Cerebellar nuclear complex (tissue), 1 donor: ENCODE data around the gene RBP5.

Experiments
- DNase-seq, 2 experiments: peaks; one replicate each; lab custom pipeline; 2025; lab: John Stamatoyannopoulos, UW

Gene RBP5, protein sequence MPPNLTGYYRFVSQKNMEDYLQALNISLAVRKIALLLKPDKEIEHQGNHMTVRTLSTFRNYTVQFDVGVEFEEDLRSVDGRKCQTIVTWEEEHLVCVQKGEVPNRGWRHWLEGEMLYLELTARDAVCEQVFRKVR

DNA sequence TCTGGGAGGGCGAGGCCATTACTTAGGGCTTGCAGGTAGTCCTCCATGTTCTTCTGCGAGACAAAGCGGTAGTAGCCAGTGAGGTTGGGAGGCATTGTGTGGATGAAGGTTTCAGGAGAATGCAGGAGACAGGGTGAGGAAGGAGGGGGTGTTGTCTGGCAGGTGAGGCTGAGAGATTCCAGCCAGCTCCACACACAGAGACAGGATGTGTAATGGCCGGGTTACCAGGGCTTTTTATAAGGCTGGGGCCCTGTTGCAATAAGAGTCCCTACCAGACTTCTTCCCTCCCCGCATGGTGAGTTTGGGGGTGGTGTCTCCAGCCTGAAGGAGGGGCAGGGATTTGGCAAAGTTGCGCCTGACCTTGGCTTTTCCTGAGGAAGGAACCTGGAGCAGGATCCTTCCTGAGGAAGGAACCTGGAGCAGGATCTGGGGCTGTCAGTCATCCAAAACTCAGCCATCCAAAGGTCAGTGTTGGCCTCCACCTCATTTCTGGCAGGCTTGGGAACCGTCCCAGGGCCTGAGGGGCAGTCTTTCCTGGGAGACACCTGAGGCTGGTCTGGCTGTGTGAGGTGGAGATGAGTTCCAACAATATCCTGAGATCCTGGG, at the start of gene RBP5:
TSS of gene RBP5 (minus strand) at position 209 of the 606 bp plus-strand sequence. CDS start at position 95, 114 bp downstream.
- DNase-seq = no peak

DNA sequence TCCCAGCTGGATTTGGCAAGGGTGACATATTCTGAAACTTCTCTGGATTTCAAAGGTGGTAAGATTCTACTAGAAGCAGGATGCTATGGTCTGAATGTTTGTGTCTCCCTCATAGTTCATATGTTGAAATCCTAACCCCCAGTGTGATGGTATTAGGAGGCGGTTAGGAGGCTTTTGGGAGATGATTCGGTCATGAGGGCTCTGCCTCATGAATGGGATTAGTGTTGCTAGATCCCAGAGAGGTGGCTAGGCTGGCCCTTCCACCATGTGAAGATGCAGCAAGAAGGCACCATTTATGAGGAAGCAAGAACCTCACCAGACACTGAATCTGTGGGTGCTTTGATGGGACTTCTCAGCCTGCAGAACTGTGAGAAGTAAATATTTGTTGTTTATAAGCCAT, 49.8 kb upstream of the RBP5 start:
- no peak for DNase-seq

DNA sequence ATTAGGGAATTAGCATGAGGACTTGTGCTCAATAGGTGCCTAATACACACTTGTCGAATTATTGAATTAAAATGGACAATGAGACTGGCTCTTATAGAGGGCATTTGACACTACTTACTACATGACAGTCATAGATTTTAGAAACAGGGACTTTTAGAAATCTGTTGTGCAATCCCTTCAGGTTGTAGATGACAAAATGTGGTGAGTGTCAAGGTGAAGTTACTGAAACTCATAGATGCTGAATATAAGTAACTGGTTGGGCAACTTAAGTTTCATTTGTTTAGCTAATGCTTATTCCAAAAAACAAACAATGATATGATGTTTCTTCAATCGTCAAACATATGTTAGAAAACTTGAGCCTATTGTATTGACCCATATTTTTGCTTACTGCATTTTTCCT, 47.9 kb upstream of the RBP5 start:
- no peak for DNase-seq

DNA sequence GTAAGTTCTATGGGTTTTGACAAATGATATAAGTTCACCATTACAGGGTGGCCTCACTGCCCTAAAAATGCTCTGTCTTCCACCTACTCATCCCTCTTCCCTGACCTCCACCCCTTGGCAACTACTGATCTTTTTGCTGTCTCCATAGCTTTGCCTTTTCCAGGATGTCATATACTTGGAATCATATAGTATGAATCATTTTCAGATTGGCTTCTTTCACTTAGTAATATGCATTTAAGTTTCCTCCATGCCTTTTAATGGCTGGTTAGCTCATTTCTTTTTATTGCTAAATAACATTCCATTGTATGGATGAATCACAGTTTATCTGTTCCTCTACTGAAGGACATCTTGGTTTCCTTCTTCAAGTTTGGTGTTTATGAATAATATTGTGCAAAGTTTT, 46.8 kb upstream of the RBP5 start:
- no peak for DNase-seq

DNA sequence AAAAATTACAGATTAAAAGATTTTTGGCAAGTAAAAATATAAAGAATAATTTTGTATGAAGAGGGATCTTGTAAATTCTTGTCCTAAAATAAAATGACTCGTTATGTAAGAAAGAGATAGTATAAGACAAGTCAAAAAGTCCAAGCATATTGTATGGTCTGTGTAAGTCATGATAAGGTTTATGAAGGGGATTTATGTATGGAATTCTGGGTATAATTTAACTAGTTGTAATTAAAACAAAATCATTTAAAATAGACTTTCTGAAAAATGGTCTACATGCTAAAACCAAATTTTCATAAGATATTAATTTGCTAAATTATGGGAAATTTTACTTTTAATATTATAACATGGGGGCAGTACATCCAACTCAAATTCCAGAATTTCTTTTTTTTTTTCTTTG, 43.2 kb upstream of the RBP5 start:
- DNase-seq = no peak

DNA sequence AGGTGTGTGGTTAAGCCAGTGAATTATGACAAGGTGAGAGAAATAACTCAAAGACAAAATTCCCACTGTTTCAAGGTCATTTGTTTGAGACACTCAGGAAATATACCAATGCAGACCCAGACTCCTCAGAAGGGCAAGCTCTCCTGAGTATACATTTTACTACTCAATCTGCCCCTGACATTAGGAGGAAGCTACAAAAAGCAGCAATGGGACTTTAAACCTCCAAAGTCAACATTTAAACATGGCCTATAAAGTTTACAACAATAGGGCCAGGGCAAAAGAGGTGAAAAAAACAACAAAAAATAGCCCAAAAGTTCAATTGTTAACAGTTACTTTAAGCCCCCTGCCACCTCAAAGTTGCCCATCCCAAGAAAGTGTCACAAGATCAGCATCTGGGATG, 41.3 kb upstream of the RBP5 start:
- DNase-seq = no peak

DNA sequence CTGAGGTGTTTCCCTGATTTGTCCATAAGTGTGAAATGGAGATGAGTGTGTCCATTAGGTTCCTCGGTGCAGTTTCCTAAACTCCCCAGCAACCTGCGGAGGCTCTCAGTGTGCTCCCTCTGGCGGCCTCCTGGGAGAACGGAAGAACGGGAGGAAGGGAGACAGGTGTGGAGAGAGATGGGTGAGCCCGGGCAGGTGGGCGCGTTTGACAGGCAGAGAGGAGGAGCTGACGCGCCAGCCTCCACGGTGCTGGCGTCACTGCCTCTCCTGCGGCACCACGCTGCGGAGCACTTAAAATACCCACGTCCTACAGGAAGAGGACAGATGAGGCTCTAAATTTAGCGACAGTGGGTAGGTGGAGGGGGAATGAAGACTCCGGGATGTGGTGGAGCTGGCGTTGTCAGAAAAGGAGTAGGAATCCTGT, 34.0 kb upstream of the RBP5 start:
- no peak for DNase-seq

DNA sequence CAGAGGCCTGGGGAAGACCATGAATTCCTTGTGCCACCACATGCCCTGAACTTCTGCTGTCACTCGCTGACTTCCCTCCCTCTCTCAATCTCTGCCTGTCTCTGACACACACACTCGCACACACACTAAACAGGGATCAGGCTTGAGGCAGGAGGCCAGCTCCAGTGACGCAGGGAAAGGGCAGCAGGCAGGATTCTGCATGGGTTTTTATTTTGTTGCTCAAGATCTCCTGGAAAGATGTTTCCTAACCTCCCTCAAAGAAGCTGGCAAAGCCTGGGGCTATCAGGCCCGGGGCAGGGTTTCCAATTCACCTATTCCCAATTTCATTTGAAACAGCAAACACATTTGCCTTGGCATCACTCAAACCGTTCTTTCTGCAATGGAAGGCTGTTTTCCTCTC, 33.1 kb upstream of the RBP5 start:
- no peak for DNase-seq

DNA sequence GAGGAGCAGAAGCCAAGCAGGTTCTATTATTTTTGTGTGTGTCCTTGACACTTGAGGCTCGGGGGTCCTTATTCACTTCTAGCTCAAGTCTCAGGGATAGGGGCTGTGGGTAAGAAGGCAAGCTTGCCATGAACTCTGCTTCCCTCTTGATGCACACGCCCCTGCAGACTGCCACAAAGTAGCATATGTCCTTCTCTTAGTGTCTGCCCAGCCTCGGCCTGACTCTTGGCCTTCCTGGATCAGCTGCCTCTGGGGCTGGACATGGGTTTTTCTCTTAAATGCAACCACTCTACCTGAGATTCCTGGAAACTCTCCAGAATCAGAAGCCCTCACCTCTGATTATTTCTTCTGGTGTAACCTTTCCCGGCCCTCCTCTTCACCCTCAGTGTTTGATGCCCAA, 32.6 kb upstream of the RBP5 start:
- no peak for DNase-seq

DNA sequence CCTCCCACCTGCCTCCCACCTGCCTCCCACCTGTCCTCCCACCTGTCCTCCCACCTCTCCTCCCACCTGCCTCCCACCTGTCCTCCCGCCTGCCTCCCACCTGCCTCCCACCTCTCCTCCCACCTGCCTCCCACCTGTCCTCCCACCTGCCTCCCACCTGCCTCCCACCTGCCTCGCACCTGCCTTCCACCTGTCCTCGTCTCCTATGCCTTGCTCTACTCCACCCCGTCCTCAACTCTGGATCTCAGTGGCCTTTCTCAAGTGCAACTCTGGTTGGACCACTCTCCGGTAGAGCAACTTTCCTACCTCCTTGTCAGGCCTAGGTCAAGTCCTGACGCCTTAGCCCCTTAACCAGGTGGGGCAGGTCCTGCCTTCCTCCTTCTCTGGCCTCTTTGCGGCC, 31.5 kb upstream of the RBP5 start:
- DNase-seq = no peak

DNA sequence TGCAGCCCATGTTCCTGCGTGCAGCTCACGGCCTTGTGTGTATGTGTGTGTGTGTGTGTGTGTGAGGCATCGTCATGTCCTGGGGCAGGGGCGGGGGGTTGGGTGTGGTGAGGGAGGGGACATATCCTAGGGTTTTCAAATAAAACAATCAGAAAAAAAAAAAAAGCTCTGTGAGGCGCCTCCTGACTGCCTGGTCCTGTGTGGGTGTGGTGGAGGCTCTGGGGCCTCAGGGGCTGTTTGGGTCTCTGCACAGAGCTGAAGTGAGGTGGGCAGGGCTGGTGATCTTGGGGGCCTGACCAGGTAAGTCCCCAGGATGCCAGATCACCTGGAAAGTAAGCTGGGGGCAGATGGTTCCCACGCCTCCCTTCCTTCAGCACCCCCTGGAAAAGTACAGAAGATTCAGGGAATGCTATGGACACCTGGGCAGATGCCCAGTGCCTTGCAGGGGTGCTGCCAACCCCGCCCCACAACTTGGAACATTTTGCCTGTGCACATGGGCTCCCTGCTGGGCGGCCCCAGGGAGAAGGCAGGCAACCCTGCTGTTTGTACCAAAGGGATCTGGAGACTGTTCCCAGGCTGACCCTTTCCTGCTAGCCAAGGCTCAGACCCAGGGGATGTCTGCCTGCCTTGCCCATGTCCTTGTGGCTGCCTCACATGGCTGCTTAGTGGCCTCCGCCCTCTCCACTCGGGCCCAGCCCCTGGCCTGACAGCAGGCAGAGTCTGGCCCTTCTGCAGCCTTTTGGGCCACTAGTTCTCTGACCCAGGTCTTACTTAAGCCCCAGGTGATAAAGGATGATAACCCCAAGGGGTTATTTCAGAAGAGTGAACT, 30.3 kb upstream of the RBP5 start:
- DNase-seq = no peak

DNA sequence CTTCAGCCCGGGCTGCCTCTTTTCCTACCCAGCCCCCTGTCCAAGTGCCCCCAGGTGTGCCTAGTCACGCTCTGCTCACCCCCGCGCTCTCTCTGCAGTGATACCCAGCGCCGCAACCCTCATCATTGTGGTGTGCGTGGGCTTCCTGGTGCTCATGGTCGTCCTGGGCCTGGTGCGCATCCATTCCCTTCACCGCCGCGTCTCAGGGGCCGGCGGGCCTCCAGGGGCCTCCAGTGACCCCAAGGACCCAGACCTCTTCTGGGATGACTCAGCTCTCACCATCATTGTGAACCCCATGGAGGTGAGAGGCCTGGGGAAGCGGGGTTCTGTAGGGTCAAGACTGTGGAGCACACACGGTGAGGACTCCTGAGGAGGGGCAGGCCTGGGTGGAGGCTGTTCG, 28.7 kb upstream of the RBP5 start:
- no peak for DNase-seq

DNA sequence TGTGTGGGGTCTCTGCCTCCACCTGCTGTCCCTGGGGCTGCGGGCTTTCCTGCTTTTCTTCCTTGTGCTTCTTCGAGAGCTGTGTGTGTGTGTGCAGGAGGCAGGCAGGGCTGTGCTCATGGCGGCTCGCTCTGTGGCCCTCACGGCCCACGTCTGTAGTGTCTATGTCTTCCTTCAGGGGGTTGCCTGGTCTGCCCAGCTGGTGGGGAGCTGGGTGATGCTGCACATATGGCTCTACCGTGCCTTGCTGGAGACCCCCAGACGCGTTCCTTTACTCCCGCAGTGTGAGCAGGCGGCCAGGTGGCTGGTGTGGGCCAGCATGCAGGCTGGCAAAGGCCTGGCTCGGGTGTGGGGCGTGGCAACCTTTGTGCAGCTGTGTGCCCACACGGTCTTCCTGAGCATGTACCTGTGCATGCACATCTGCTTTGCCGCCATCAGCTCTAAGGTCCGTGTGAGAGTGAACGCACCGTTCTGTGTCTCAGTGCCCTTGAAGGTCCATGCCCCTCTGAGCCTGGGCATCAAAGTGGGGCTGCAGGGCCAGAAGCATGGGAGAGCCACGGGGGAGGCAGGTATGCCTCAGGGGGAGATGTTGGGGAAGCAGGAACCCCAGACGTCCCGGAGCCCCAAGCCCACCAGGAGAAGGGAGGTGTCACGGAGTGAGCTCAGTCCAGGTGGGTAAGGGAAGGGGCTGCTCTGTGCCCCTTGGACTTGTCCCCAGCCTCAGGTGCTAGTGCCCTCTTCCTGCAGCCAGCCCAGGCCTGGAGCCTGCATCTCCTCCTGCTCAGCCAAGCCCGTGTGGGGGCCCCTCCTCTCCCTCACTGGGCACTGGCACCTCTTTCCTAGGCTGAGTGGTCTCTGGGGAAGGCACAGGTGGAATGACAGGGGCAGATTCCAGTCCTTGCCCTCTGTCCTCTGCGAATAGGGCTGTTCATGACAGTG, 27.8 kb upstream of the RBP5 start:
- no peak for DNase-seq

DNA sequence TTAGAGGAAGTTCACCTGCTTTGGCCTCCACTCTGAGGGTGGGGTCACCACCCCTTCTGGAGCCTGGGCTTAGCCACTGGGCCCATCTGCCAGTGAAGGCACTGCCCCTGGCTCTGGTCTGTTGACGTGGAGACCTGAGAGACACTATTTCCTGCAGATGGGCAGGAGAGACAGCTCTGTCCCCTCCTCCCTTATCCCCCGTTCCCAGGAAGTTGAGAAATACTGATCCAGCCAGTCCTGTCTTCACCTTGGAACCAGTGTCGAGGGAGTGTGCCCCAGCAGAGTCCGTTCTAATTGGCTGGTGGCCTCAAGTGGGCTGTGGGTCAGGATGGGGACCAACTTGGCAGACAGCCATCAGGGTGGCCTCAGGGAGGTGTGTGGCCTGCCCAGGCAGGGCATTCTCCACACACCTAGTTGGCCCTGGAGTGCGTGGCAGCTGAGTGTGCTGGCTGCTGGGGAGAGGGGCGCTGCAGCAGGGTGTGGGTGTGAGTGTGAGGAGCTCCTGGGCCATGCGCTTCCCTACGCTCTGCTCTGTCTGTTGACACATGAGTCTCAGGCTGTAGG, 26.9 kb upstream of the RBP5 start:
- DNase-seq = no peak

DNA sequence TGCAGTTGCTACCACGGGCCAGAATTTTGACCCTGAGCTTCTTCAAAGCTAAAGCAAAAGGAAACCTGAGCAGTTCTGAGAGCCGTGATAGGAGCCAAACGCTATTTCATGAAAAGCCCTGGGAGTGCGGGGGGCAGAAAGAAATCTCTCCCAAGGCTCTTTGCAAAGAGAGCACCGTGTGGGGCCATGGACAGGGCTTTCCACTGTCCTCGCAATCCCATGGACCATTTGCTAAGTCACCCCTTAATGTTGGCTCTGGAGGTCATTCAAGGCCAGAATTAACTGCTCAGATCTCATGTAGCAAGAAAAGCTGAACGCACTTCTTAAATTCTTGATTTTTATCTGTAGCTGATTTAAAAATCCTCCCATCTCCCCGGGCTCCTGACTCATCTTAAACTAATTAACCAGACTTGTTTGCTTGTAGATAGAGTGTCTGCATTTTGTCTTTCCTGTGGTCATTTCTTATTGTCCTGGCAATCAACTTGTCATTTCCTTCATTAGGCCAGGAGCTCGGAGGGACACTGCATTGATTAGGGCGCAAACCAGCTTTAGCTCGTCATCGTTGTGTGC, 26.3 kb upstream of the RBP5 start:
- DNase-seq = no peak

DNA sequence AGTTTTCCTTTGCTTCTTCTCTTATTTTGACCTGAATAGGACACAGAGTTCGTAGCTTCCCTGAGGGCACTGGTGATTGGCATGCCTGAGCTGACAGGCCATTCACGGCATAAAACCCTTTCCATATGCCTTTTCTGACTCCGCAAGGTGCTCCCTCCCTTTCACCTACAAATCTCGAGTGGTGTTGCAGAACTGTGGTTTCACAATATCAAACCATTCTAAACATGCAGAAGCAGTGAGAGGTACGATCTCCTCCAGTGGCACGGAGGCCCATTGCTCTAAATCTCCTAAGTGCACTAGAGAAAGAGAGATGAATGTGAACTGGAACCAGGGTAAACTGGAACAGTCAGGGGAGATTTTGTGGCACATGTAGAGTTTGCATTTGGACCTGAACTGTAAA, 25.4 kb upstream of the RBP5 start:
- no peak for DNase-seq

DNA sequence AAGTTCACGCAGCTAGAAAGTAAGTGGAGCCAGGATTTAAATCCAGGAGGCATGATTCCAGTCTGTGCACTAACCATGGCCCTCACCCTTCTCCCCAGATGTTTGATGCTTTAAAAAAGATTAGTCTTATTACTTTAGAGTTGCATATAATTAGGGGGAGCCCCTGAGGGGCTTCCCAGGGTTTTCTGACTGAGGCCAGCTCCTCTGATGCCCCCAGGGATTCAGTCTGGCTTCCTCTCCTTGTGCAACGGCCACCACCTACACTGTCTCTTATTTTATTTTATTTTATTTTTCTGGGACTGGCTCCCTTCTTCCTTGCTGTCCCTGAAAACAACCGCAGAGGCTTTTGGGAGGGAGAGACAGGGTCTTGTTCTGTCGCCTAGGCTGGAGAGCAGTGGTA, 24.1 kb upstream of the RBP5 start:
- no peak for DNase-seq

DNA sequence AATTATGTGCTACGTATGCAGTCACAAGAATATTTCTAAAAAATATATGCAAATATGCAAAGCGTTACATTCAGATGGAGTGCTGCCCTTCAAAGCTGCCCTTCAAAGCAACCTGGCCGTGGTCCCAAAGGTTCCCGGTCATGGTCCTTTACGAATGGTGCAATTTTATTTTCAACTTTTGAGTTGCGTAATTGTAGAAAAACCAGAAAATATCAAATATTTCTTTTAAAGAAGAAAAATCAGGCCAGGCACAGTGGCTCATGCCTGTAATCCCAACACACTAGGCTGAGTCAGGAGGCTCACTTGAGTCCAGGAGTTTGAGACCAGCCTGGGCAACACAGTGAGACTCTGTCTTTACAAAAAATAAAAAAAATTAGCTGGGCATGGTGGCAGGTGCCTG, 22.8 kb upstream of the RBP5 start:
- DNase-seq = no peak

DNA sequence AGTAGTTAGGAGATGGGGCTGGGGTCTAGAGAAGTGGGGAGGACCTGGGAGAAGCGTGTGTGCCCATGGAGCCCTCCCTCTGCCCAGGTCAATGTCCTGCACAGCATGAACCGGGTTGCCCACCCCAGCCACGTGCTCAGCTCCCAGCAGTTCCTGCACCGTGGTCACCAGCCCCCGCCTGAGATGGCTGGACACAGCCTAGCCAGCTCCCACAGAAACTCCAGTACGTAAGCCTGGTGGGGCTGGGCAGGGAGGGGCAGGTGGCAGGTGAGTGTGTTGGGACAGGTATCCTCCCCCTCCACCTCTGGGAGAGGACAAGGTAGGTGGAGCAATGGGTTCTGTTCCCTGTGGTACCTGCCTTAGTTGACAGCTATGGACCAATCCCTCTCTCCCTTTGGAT, 22.2 kb upstream of the RBP5 start:
- DNase-seq = no peak

DNA sequence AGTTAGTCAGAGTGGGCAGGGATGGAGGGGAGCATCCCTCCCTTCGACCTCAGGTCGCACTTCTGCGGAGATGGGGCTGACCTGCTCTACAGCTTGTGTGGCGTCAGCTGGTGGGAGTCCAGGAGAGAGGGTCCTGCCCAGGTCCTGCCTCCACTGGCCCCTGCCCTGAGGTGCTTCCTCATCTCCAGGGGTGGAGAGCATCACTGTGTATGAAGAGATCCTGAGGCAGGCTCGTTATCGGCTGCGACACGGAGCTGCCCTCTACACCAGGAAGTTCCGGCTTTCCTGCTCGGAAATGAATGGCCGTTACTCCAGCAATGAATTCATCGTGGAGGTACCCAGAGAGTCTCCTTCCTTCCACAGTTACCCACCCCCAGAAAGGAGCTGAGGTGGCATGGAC, 21.7 kb upstream of the RBP5 start:
- DNase-seq = no peak

DNA sequence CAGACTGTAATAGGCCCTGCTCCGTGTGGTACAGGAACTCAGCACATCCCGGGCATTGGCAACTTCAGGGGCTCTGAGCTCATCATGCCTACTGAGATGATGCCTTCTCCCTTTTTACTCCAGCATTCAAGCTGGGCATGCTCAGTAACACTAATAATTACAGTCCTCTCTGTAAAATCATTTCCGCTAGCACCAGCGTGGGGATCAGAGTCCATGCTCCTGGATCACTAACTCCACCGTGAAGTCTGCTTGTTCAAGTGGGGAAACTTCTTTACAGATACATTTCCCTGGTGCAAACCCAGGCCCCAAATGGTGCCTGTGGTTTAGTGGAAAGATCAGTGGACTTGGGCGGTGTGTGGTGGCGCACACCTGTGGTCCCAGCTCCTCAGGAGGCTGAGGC, 18.2 kb upstream of the RBP5 start:
- no peak for DNase-seq

DNA sequence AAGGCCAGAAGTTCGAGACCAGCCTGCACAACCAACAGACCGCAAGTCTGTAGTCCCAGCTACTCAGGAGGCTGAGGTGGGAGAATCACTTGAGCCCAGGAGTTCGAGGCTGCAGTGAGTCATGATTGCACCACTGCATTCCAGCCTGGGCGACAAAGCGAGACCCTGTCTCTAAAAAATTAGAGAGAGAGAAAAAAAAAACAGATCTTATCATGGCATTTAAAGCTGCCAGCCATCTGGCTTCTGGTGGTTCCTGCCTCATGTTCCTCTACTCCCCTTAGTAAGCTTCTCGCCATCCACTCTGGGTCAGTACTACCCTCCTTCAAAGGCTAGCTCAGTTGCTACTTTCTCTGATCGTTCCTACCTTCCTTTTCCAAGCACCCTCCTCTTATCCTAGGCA, 17.5 kb upstream of the RBP5 start:
- DNase-seq = no peak
